AG04449 (cell line): ENCODE data around the gene CCDC50.

Experiments used
- CTCF ChIA-PET: fragments of 350-600 bp; formaldehyde crosslinking; extraction: SDS; loops from one replicate; lab custom pipeline; 2021; ENCODE audit warnings: antibody characterized with exemption; lab: Yijun Ruan, JAX
- POLR2A ChIA-PET: fragments of 400-600, 350-600 bp; formaldehyde crosslinking; extraction: SDS; loops from one replicate; lab custom pipeline; 2020; ENCODE audit warnings: antibody characterized with exemption, inconsistent platforms; lab: Yijun Ruan, JAX
- DNase-seq: peaks from one replicate; pipeline ENCODE4 v3.0.0-alpha.2; 2010; ENCODE audit warnings: low read depth, low spot score
- H3K4me3 ChIP-seq: 2 replicates; pipeline ENCODE4 v1.5.1; 2011; ENCODE audit warnings: low read depth, mild to moderate bottlenecking, control low read depth, low read length
- TF ChIP-seq, protein P1 (sequence below): IDR thresholded peaks from one replicate; pipeline ENCODE4 v1.5.1; 2011; ENCODE audit warnings: mild to moderate bottlenecking, moderate library complexity, low read length, control low read depth, inconsistent platforms; ENCODE audit not compliant: insufficient read depth; ENCODE audit errors: missing control alignments

The CCDC50 gene

DNA sequence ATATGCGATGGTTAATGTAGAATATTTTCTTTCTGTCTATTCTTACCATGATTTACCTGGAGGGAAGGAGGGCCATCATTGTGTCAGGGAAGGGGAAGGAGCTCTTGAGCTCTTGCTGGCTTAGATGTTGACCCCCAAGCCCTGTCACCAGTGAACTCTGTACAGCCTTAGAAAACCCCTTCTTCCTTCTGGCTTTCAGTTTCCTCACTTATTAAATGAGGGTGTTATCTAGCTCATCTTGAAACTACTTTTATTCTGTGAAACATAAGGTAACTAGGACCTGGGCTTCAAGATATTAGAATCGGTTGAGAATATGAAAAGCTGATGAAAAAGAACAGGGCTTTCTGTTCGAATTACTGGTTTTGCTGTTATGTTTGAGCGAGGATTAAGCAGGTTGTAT is 26.2 kb downstream of the CCDC50 start:
- CTCF ChIA-PET = interaction anchor here (1.8 kb wide), 1 partner anchor 17 kb away, joined by 3 read pairs; no protein-coding TSS in a partner anchor
- no peak overlapping the region for H3K4me3 ChIP-seq
- POLR2A ChIA-PET = interaction anchor here (0.8 kb wide), 1 partner anchor 25 kb away, joined by 3 read pairs; the partner anchor contains the start of gene UTS2B
- TF ChIP-seq, protein P1, sequence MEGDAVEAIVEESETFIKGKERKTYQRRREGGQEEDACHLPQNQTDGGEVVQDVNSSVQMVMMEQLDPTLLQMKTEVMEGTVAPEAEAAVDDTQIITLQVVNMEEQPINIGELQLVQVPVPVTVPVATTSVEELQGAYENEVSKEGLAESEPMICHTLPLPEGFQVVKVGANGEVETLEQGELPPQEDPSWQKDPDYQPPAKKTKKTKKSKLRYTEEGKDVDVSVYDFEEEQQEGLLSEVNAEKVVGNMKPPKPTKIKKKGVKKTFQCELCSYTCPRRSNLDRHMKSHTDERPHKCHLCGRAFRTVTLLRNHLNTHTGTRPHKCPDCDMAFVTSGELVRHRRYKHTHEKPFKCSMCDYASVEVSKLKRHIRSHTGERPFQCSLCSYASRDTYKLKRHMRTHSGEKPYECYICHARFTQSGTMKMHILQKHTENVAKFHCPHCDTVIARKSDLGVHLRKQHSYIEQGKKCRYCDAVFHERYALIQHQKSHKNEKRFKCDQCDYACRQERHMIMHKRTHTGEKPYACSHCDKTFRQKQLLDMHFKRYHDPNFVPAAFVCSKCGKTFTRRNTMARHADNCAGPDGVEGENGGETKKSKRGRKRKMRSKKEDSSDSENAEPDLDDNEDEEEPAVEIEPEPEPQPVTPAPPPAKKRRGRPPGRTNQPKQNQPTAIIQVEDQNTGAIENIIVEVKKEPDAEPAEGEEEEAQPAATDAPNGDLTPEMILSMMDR = no peak
- DNase-seq = no peak

DNA sequence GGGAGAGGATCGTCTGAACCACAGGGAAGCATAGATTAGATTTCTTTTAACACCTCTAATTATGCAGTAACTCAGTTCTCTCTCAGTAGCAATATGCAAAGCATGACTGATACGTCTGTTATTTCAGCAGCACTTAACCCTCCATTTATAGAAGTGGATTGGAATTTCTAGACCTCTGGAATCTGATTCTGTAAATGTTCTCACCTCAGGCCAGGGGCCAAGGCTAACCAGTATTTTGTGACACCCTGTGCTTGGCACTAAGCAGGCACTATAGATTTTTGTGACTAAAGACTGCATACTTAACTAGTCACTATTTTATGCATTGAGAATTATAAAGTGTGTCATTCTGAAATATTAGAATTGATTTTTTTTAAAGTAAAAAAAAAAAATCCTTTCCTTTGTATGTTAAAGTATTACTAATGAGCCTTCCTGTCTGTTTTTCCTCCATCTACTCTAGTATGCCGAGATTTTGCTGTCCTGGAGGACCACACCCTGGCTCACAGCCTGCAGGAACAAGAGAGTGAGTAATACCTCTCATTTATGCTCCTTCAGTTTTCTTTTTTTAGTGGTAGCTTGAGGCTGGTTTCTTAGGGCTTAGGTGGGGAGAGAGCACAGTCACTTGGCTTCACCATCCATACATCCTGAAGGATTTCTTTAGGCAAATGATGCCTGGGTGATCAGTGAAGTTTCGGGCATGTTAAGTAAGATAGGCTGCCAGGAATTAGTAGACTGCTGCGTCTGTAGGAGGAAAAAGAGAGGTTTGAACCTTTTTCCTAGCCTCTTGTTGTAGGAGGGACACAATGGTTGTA is 27.6 kb downstream of the CCDC50 start:
- H3K4me3 ChIP-seq = peak overlapping the region; percentile 9; the same call in 1 of the 2 replicates
- TF ChIP-seq, protein P1 = no peak
- DNase-seq = peak; percentile 75
- CTCF ChIA-PET = interaction anchor here (1.0 to 1.8 kb wide), 2 partner anchors 10 to 18 kb away, joined by 3 read pairs; no protein-coding TSS in a partner anchor
- POLR2A ChIA-PET = interaction anchor here (0.8 kb wide), 1 partner anchor 28 kb away, joined by 3 read pairs; the partner anchor contains the start of gene CCDC50

DNA sequence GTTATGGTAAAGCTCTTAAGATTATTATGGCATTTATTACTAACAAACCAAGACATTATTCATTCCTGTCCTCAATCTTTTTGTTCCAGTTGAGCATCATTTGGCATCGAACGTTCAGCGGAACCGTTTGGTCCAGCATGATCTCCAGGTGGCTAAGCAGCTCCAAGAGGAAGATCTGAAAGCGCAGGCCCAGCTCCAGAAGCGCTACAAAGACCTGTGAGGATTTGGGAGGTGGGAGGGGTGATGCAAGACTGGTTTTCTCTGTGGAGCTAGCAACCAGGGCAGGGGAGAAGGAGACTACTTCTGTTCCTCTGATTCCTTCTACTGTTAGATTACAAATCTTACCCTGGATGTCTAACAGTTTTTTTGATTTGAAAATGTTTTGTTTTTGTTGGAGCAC is 28.7 kb downstream of the CCDC50 start:
- ChIA-PET POLR2A (no interaction called here), CTCF (interaction anchor here (0.7 kb wide), 1 partner anchor 13 kb away, joined by 3 read pairs; no protein-coding TSS in a partner anchor)
- DNase-seq = no peak
- TF ChIP-seq, protein P1 = no peak
- H3K4me3 ChIP-seq = no peak overlapping the region

DNA sequence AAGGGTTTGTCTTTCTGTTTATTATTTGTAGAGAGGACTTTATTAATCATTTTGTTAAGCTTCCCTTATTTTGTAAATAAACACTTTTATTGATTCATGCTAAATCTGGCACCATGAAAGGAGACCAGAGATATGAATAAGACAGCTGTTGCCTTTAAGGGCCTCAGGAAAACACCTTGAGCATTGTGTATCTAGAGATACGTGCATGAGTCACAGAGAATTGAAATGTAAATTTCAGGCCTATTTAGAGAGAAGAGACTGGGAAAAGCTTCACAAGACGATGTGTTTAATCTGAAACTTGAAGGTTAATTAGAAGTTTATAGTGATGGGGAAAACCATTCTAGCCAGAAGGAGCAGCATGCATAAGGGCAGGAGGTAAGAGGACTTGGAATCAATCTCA is 29.7 kb downstream of the CCDC50 start:
- CTCF ChIA-PET = interaction anchor here (2.0 kb wide), 1 partner anchor 33 kb away, joined by 4 read pairs; no protein-coding TSS in a partner anchor
- TF ChIP-seq, protein P1 = no peak
- no peak for DNase-seq
- H3K4me3 ChIP-seq = no peak overlapping the region
- POLR2A ChIA-PET = no interaction called here

DNA sequence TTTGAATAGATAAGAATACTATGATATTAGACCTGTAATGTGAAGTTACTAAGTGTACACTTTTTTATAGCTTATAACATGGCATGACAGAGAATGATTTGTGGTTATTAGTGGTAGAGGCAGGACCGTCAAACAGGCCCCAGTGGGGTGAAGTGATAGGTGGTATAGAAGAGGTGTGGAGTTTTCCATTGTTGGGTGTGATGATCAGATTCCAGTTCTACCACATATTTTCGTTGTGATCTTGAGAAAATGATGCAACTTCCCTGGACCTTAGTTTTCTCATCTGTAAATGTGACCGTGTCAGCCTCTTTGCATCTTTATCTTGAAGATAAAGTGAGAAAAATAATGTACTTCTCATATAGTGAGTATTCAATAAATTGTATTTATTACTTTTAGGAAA is 31.4 kb downstream of the CCDC50 start:
- ChIA-PET POLR2A (no interaction called here), CTCF (interaction anchor here (2.0 to 2.2 kb wide), 2 partner anchors 16 to 31 kb away, joined by 4 to 7 read pairs; no protein-coding TSS in a partner anchor)
- H3K4me3 ChIP-seq = no peak overlapping the region
- TF ChIP-seq, protein P1 = no peak
- DNase-seq = no peak

DNA sequence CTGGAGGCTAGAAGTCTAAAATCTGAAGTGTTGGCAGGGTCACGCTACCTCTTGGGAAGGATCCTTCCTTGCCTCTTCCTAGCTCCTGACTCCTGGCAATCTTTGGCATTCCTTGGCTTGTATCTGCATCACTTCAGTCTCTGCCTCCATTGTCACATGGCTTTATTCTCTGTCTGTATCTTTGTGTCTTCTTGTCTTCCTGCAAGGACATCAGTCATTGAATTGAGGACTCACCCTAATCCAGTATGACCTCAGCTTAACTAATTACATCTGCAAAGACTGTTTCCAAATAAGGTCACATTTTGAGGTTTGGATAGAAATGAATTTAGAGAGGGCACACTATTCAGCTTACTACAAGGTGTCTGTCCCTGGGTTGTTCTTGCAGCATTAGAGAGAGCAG is 32.3 kb downstream of the CCDC50 start:
- TF ChIP-seq, protein P1 = no peak
- POLR2A ChIA-PET = no interaction called here
- no peak overlapping the region for H3K4me3 ChIP-seq
- DNase-seq = no peak
- CTCF ChIA-PET = interaction anchor here (1.3 to 2.2 kb wide), 3 partner anchors 8 to 16 kb away, joined by 3 to 7 read pairs (median 3); no protein-coding TSS in a partner anchor
